ENCODE results near the gene FAM177A1. TPM values are rescaled to one million over a fixed set of nuclear protein-coding genes. Genes with fewer than 3 reads are reported as not detected.

FAM177A1 gene
- total RNA-seq, 4 donors from 2014 or later, result 35.4 to 166 (median 120) TPM

DNA sequence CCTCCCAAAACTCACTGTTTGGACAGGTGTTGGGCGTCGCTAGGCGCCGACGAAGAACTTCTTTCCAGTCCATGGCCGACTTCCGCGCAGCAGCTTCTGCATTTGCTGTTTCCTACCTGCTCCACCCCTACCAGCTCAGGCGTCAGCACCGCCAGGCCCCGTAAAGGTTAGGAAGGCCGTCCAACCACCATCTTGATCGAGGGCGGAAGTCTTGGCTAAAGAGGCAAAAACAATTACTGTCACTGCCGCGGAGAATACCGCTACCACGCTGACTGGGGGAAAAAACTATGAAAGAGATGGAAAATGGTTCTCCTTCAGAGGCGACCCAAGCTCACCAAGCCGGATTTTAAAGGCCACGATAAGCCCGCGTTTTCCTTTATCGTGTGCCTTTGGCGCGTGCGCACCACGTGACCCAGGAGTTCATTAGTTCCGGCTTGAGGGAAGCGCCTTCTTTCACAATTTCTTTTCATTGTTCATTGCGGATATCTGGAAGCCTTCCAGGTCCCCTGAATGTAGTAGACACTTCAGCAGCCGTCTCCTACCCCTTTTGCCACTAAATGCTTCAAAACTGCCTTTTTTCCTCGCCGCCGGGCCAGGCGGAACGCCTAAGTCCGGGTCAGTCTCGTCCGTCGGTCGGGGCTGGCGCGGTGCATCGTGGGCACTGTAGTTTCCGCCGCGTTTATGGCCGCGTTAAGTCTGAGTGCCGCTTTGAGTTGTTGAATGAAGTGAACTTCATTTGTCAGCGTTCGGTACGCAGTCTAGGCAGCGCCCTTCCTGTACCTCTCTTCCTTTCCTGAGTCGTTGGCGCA, 76.0 kb downstream of the FAM177A1 start, which contains the start of the genes PPP2R3C and PRORP:
Gene PPP2R3C (minus strand): TSS at position 104 of the 809 bp plus-strand sequence. CDS start 31 bp downstream, at position 73.
Gene PRORP (plus strand): TSS at position 666 of the 809 bp plus-strand sequence. CDS start 694 bp downstream, outside the sequence.
- Histone ChIP-seq H3K36me3 (no peaks in the 10 kb centered on the region), H3K9me3 (no peaks in the 10 kb centered on the region), H3K27ac (peak within 1 kb of the TSS; percentile 92 to 99 (median 96)), H3K4me1 (peaks cover 5 to 51% (median 28%) of the 10 kb centered on the region in 4 donors), H3K4me3 (peak within 1 kb of the TSS; percentile 58 to 96 (median 61)), H3K27me3 (no peaks in the 10 kb centered on the region)
- peak; percentile 93 for DNase-seq
- intact Hi-C loops (cut with DNase I; ENCODE audit: low total_unique reads), result no loop called here
- WGBS, 2 donors (ENCODE audit: low coverage in 1 of 2), result 0% methylated on average over 57 of the region's 57 CpGs; no CpG with 5 or more reads in 1 of the 2 donors
- TF ChIP-seq POLR2AphosphoS5 (IDR thresholded peaks at IDR 0.05), result peak; percentile 34 to 89 (median 83)
- TF ChIP-seq, protein P1, sequence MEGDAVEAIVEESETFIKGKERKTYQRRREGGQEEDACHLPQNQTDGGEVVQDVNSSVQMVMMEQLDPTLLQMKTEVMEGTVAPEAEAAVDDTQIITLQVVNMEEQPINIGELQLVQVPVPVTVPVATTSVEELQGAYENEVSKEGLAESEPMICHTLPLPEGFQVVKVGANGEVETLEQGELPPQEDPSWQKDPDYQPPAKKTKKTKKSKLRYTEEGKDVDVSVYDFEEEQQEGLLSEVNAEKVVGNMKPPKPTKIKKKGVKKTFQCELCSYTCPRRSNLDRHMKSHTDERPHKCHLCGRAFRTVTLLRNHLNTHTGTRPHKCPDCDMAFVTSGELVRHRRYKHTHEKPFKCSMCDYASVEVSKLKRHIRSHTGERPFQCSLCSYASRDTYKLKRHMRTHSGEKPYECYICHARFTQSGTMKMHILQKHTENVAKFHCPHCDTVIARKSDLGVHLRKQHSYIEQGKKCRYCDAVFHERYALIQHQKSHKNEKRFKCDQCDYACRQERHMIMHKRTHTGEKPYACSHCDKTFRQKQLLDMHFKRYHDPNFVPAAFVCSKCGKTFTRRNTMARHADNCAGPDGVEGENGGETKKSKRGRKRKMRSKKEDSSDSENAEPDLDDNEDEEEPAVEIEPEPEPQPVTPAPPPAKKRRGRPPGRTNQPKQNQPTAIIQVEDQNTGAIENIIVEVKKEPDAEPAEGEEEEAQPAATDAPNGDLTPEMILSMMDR (IDR thresholded peaks at IDR 0.05), result no peak
- peak; percentile 59 for TF ChIP-seq POLR2A (IDR thresholded peaks at IDR 0.05)
- TF ChIP-seq EP300 (IDR thresholded peaks at IDR 0.05; ENCODE audit: low read depth), result peak; percentile 81
- in situ Hi-C loops (cut with MboI; ENCODE audit: low pct_ligation_motif_present in 1 of 4, low pct_unique_long_range_greater_than_20kb in 1 of 4, low sequenced_read_pairs in 3 of 4), result loop anchor here in 2 of 4 donors (10.0 to 25.0 kb wide), 2 partner anchors 247 to 290 kb away; partner anchors contain the start of genes BAZ1A (in 1 of the 2) and NFKBIA (in 1 of the 2)

DNA sequence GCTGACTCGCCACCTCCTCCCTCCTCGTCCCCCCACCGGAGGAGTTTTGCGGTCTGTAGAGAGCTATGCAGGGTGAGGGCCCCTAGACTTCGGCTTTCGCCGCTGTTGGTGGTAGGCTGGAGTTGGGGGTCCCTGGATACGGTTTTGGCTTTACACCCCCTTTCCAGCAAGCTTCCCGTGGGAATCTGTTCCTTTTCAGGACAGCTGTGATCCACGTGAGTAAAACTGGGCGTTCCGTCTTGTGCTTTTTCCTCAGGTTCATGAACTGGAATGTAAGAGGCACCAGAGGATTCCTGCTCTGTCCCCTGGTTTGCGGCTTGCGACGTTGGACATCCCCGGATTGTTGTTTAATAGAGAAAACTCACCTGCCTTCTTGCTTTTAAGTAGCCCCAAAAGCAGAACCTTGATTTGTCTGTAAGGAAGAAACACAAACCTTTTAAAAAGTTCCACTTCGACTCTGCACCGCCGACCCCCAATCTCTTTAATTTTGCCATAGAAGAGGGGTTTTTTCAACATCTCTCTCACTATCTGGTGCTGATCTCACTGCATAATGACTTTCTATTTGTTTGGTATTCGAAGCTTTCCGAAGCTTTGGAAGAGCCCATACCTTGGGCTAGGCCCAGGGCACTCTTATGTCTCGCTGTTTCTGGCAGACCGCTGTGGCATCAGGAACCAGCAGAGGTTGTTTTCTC, 76.8 kb downstream of the FAM177A1 start:
- Histone ChIP-seq H3K9me3 (no peaks in the 10 kb centered on the region), H3K4me3 (peak overlapping the region; percentile 58 to 96 (median 61)), H3K27ac (peak overlapping the region; percentile 92 to 99 (median 96)), H3K27me3 (no peaks in the 10 kb centered on the region), H3K4me1 (peaks cover 5 to 56% (median 28%) of the 10 kb centered on the region in 4 donors), H3K36me3 (no peaks in the 10 kb centered on the region)
- TF ChIP-seq POLR2A (IDR thresholded peaks at IDR 0.05) (peak; percentile 5), POLR2AphosphoS5 (IDR thresholded peaks at IDR 0.05) (no peak)
- 5 to 8% methylated on average over 8 to 23 of the region's 23 CpGs for WGBS, 2 donors (ENCODE audit: low coverage in 1 of 2)
- DNase-seq, result no peak
- in situ Hi-C loops (cut with MboI; ENCODE audit: low pct_ligation_motif_present in 1 of 4, low pct_unique_long_range_greater_than_20kb in 1 of 4, low sequenced_read_pairs in 3 of 4), result loop anchor here in 2 of 4 donors (10.0 to 25.0 kb wide), 2 partner anchors 248 to 289 kb away; partner anchors contain the start of genes BAZ1A (in 1 of the 2) and NFKBIA (in 1 of the 2)
- intact Hi-C loops (cut with DNase I; ENCODE audit: low total_unique reads), result no loop called here

DNA sequence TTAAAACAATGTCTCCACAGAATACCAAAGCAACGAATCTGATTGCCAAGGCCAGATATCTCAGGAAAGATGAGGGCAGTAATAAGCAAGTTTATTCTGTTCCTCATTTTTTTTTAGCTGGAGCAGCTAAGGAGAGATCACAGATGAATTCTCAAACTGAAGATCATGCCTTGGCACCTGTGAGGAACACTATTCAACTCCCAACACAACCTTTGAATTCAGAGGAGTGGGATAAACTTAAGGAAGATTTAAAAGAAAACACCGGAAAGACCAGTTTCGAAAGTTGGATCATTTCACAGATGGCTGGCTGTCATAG, 77.3 kb downstream of the FAM177A1 start:
- H3K9me3 ChIP-seq, result no peaks in the 10 kb centered on the region
- intact Hi-C loops (cut with DNase I; ENCODE audit: low total_unique reads), result no loop called here

DNA sequence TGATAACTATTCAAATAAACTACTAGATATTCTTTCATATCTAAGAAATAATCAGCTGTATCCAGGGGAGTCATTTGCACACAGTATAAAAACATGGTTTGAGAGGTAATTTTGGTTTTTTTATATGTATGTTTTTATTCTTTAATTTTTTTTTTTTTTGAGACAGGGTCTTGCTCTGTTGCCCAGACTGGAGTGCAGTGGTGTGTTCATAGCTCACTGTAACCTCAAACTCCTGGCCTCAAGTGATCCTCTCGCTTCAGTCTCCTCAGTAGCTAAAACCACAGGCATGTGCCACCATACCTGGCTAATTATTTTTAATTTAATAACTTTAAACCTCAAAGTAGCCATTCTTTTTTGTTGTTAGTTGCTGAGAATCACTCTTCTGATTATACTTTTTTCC, 78.1 kb downstream of the FAM177A1 start:
- intact Hi-C loops (cut with DNase I; ENCODE audit: low total_unique reads), result no loop called here
- H3K27ac ChIP-seq, result peak overlapping the region in 2 of 4 donors; percentile 96 to 99
- DNase-seq, result no peak
- H3K27me3 ChIP-seq, result no peaks in the 10 kb centered on the region
- in situ Hi-C loops (cut with MboI; ENCODE audit: low pct_ligation_motif_present in 1 of 4, low pct_unique_long_range_greater_than_20kb in 1 of 4, low sequenced_read_pairs in 3 of 4), result loop anchor here in 2 of 4 donors (10.0 to 25.0 kb wide), 2 partner anchors 249 to 288 kb away; partner anchors contain the start of genes BAZ1A (in 1 of the 2) and NFKBIA (in 1 of the 2)
- TF ChIP-seq POLR2A (IDR thresholded peaks at IDR 0.05) (no peak), EP300 (IDR thresholded peaks at IDR 0.05; ENCODE audit: low read depth) (no peak)
- TF ChIP-seq, protein P1 (IDR thresholded peaks at IDR 0.05), result no peak
- H3K4me1 ChIP-seq, result peaks cover 5 to 45% (median 28%) of the 10 kb centered on the region in 4 donors
- no peaks in the 10 kb centered on the region for H3K9me3 ChIP-seq
- WGBS, 2 donors (ENCODE audit: low coverage in 1 of 2), result 82 to 88% methylated on average over 1 of the region's 1 CpG
- H3K4me3 ChIP-seq, result peak overlapping the region in 1 of 4 donors; percentile 96
- H3K36me3 ChIP-seq, result no peaks in the 10 kb centered on the region

More for the DNA sequence above, 77.3 kb downstream of the FAM177A1 start:
- in situ Hi-C loops (cut with MboI; ENCODE audit: low pct_ligation_motif_present in 1 of 4, low pct_unique_long_range_greater_than_20kb in 1 of 4, low sequenced_read_pairs in 3 of 4), result loop anchor here in 2 of 4 donors (10.0 to 25.0 kb wide), 2 partner anchors 249 to 289 kb away; partner anchors contain the start of genes BAZ1A (in 1 of the 2) and NFKBIA (in 1 of the 2)
- Histone ChIP-seq H3K36me3 (no peaks in the 10 kb centered on the region), H3K27me3 (no peaks in the 10 kb centered on the region), H3K27ac (peak overlapping the region; percentile 92 to 99 (median 96)), H3K4me1 (peaks cover 5 to 52% (median 28%) of the 10 kb centered on the region in 4 donors), H3K4me3 (peak overlapping the region in 3 of 4 donors; percentile 59 to 96 (median 63))
- TF ChIP-seq EP300 (IDR thresholded peaks at IDR 0.05; ENCODE audit: low read depth) (no peak), POLR2A (IDR thresholded peaks at IDR 0.05) (no peak), POLR2AphosphoS5 (IDR thresholded peaks at IDR 0.05) (no peak)
- TF ChIP-seq, protein P1 (IDR thresholded peaks at IDR 0.05), result no peak
- WGBS, 2 donors (ENCODE audit: low coverage in 1 of 2), result 19 to 24% methylated on average over 3 of the region's 3 CpGs
- no peak for DNase-seq

Other genes starting within 250 kb of the FAM177A1 start
- 10 to 100 TPM; 25.8 to 48.1 (median 41.0) TPM for gene BAZ1A, start 170.9 kb upstream of the FAM177A1 start, total RNA-seq
- gene SRP54, start 63.3 kb upstream of the FAM177A1 start, total RNA-seq, result 10 to 100 TPM; 14.7 to 63.4 (median 35.2) TPM
- 10 to 100 TPM; 13.5 to 26.5 (median 19.1) TPM for gene PPP2R3C, start 75.7 kb downstream of the FAM177A1 start, total RNA-seq
- 10 to 100 TPM; 23.2 to 46.0 (median 32.2) TPM for gene PRORP, start 76.3 kb downstream of the FAM177A1 start, total RNA-seq
- gene PSMA6, start 246.1 kb downstream of the FAM177A1 start, total RNA-seq, result 100 to 1,000 TPM in 2 of 4 donors, 10 to 100 TPM in 2; 24.5 to 141 (median 81.2) TPM

Measured in transverse colon (tissue), 4 donors.